SK-N-SH (cell line): ENCODE results near the gene OPCML. TPM values are rescaled to one million over a fixed set of nuclear protein-coding genes. Genes with fewer than 3 reads are reported as not detected.

Experiments
- CTCF ChIA-PET: fragments of 300-600, 350-600 bp; formaldehyde crosslinking; extraction: SDS; loops from one replicate; lab custom pipeline; 2021; lab: Yijun Ruan, JAX
- POLR2A ChIA-PET: fragments of 350-600 bp; sonication (Branson Sonifier 250); formaldehyde crosslinking; extraction: SDS; loops from one replicate; lab custom pipeline; 2020; ENCODE audit warnings: antibody characterized with exemption, inconsistent platforms; lab: Yijun Ruan, JAX
- DNase-seq: peaks from one replicate; pipeline ENCODE4 v3.0.0; 2012
- H2AFZ ChIP-seq: fragments of 200-600 bp; sonication (generic); 2 replicates; pipeline ENCODE4 v1.8.1; 2016; ENCODE audit warnings: antibody characterized with exemption, mild to moderate bottlenecking, low read depth
- H3F3A ChIP-seq: fragments of 200-600 bp; sonication (generic); replicated peaks from 2 replicates; pipeline ENCODE3; 2016; ENCODE audit warnings: antibody characterized with exemption, mild to moderate bottlenecking; ENCODE audit not compliant: insufficient read depth
- H3K27ac ChIP-seq, 2 experiments: fragments of 200-500 bp in 1 of 2; fragments of 200-600 bp in 1 of 2; sonication (Bioruptor generic) in 1 of 2; sonication (generic), shearing (Covaris generic) in 1 of 2; 2 replicates each; pipeline versions ENCODE4 v1.5.1 to v1.6.1; 2014 to 2016; ENCODE audit warnings: low read depth in 2 of 2, inconsistent platforms in 1 of 2, low read length in 1 of 2, mild to moderate bottlenecking in 1 of 2, mixed read lengths in 1 of 2
- H3K27me3 ChIP-seq: fragments of 200-600 bp; sonication (generic), shearing (Covaris generic); 2 replicates; pipeline ENCODE4 v1.6.1; 2016; ENCODE audit warnings: mixed run types; ENCODE audit not compliant: insufficient read depth
- H3K36me3 ChIP-seq, 2 experiments: fragments of 200-500 bp in 1 of 2; fragments of 200-600 bp in 1 of 2; sonication (Bioruptor generic) in 1 of 2; sonication (generic) in 1 of 2; replicated peaks in 1 of 2; 2 replicates each; pipeline versions ENCODE3 to v1.5.1; 2014 to 2016; ENCODE audit warnings: low read length in 1 of 2, mild to moderate bottlenecking in 1 of 2; ENCODE audit not compliant: insufficient read depth in 2 of 2, control insufficient read depth in 1 of 2
- H3K4me1 ChIP-seq, 2 experiments: fragments of 200-500 bp in 1 of 2; fragments of 200-600 bp in 1 of 2; sonication (Bioruptor generic) in 1 of 2; sonication (generic), shearing (Covaris generic) in 1 of 2; 2 replicates each; pipeline versions ENCODE4 v1.5.1 to v1.6.1; 2014 to 2016; ENCODE audit warnings: low read depth in 1 of 2, low read length in 1 of 2, mixed run types in 1 of 2; ENCODE audit not compliant: insufficient read depth in 2 of 2, control insufficient read depth in 1 of 2
- H3K4me2 ChIP-seq: fragments of 200-600 bp; sonication (generic), shearing (Covaris generic); 2 replicates; pipeline ENCODE4 v1.6.1; 2017; ENCODE audit warnings: mixed run types
- H3K4me3 ChIP-seq, 2 experiments: fragments of 200-500 bp in 1 of 2; fragments of 200-600 bp in 1 of 2; sonication (Bioruptor generic) in 1 of 2; sonication (generic), shearing (Covaris generic) in 1 of 2; 2 replicates each; pipeline versions ENCODE4 v1.5.1 to v1.8.1; 2014 to 2016; ENCODE audit warnings: low read depth in 2 of 2, inconsistent platforms in 1 of 2, low read length in 1 of 2, mild to moderate bottlenecking in 1 of 2, mixed read lengths in 1 of 2, moderate library complexity in 1 of 2
- H3K79me2 ChIP-seq: fragments of 200-600 bp; sonication (generic); 2 replicates; pipeline ENCODE4 v1.8.1; 2017; ENCODE audit warnings: mild to moderate bottlenecking; ENCODE audit not compliant: insufficient read depth
- H3K9ac ChIP-seq: fragments of 200-600 bp; sonication (generic); 2 replicates; pipeline ENCODE4 v1.6.1; 2017; ENCODE audit warnings: mixed run types
- H3K9me2 ChIP-seq: fragments of 200-600 bp; sonication (generic); 2 replicates; pipeline ENCODE4 v1.6.1; 2017; ENCODE audit warnings: mixed run types
- H3K9me3 ChIP-seq: fragments of 200-600 bp; sonication (generic); 2 replicates; pipeline ENCODE4 v1.6.1; 2017; ENCODE audit warnings: mixed run types, mild to moderate bottlenecking, moderate library complexity
- H4K20me1 ChIP-seq: fragments of 200-600 bp; sonication (generic); 2 replicates; pipeline ENCODE4 v1.6.1; 2017; ENCODE audit warnings: mild to moderate bottlenecking, mixed run types; ENCODE audit not compliant: insufficient read depth
- ELF1 ChIP-seq: IDR thresholded peaks from 2 replicates; pipeline ENCODE4 v1.4.0; 2012
- EZH2phosphoT487 ChIP-seq: fragments of 200-600 bp; sonication (generic); IDR thresholded peaks from 2 replicates; pipeline ENCODE4 v1.6.1; 2017; ENCODE audit warnings: low read depth, mixed run types, mild to moderate bottlenecking, antibody characterized with exemption, moderate library complexity, borderline replicate concordance
- FOXJ3 ChIP-seq: sonication (generic); formaldehyde crosslinking; IDR thresholded peaks from 2 replicates; pipeline ENCODE4 v1.5.1; 2020; ENCODE audit warnings: mild to moderate bottlenecking, missing genetic modification reagents
- FOXM1 ChIP-seq: IDR thresholded peaks from 2 replicates; pipeline ENCODE4 v1.4.0; 2012; ENCODE audit warnings: low read depth, mild to moderate bottlenecking
- GATA2 ChIP-seq: sonication (generic); formaldehyde crosslinking; IDR thresholded peaks from 2 replicates; pipeline ENCODE4 v1.5.0; 2020; ENCODE audit warnings: mild to moderate bottlenecking, missing genetic modification reagents
- JUND ChIP-seq: IDR thresholded peaks from 2 replicates; pipeline ENCODE4 v1.4.0; 2012
- MXI1 ChIP-seq: IDR thresholded peaks from 2 replicates; pipeline ENCODE4 v1.6.1; 2012; ENCODE audit warnings: mild to moderate bottlenecking, low read depth, low read length, improper control_type of control experiment
- NFIC ChIP-seq: IDR thresholded peaks from 2 replicates; pipeline ENCODE4 v1.4.0; 2012; ENCODE audit warnings: borderline replicate concordance
- NRF1 ChIP-seq: IDR thresholded peaks from 2 replicates; pipeline ENCODE4 v1.6.1; 2012; ENCODE audit warnings: low read depth, mild to moderate bottlenecking, low read length
- PBX3 ChIP-seq: IDR thresholded peaks from 2 replicates; pipeline ENCODE4; 2012
- POLR2AphosphoS5 ChIP-seq: IDR thresholded peaks from 2 replicates; pipeline ENCODE4 v1.6.1; 2012; ENCODE audit warnings: low read depth, low read length
- RFX5 ChIP-seq: IDR thresholded peaks from 2 replicates; pipeline ENCODE4 v1.6.1; 2012; ENCODE audit warnings: mild to moderate bottlenecking, improper control_type of control experiment, low read length
- TAF1 ChIP-seq: IDR thresholded peaks from 2 replicates; pipeline ENCODE4 v1.6.1; 2012; ENCODE audit warnings: low read depth, mild to moderate bottlenecking, low read length, moderate library complexity, borderline replicate concordance
- TEAD4 ChIP-seq: IDR thresholded peaks from 2 replicates; pipeline ENCODE4 v1.4.0; 2012; ENCODE audit warnings: mild to moderate bottlenecking, borderline replicate concordance; ENCODE audit not compliant: insufficient read depth
- USF1 ChIP-seq: IDR thresholded peaks from 2 replicates; pipeline ENCODE4 v1.4.0; 2012; ENCODE audit warnings: low read depth, borderline replicate concordance
- YY1 ChIP-seq: IDR thresholded peaks from 2 replicates; pipeline ENCODE4 v1.4.0; 2012; ENCODE audit warnings: low read depth, mild to moderate bottlenecking
- WGBS: methylation state at CpG from one replicate; pipeline ENCODE4 v1.1.6; 2017; ENCODE audit warnings: low lambda C conversion rate; 5-methylcytosine and 5-hydroxymethylcytosine counted together
- polyA plus RNA-seq, 3 experiments: library from polyadenylated mRNA; depleted of rRNA; stranded (reverse); fragments of >200 nt; gene quantifications; 2 replicates each; pipeline ENCODE4 v1.2.3, GENCODE V29; 2012
- TF ChIP-seq, protein P1 (sequence below): IDR thresholded peaks from 2 replicates; pipeline ENCODE4 v1.4.0; 2012; ENCODE audit warnings: low read depth
- TF ChIP-seq, protein P2 (sequence below): fragments of 200-600 bp; sonication (generic); IDR thresholded peaks from 2 replicates; pipeline ENCODE4 v1.6.1; 2017; ENCODE audit warnings: antibody characterized with exemption, mild to moderate bottlenecking, moderate library complexity
- TF ChIP-seq, protein P3 (sequence below): fragments of 150-350 bp; IDR thresholded peaks from 2 replicates; pipeline ENCODE4 v1.6.1; 2017; ENCODE audit warnings: antibody characterized with exemption, low read length, low read depth, borderline replicate concordance
- TF ChIP-seq, protein P4 (sequence below): IDR thresholded peaks from 2 replicates; pipeline ENCODE4 v1.6.1; 2012; ENCODE audit warnings: mild to moderate bottlenecking, low read depth, low read length, moderate library complexity

OPCML gene
- polyA plus RNA-seq, 1 of the 3 experiments (the other 2 are of a cell fraction), result not detected

- no peak for DNase-seq
- H3K9ac ChIP-seq, result no peak overlapping the region
- no peaks in the 10 kb centered on the region for H3K9me2 ChIP-seq
- ChIA-PET POLR2A (no interaction called here), CTCF (no interaction called here)
- no peaks in the 10 kb centered on the region for H3K36me3 ChIP-seq
- H3K27ac ChIP-seq, result no peak overlapping the region
- H3K4me2 ChIP-seq, result no peak overlapping the region
- no peaks in the 10 kb centered on the region for H4K20me1 ChIP-seq
- no peak for TF ChIP-seq ELF1
- TF ChIP-seq, protein P1, sequence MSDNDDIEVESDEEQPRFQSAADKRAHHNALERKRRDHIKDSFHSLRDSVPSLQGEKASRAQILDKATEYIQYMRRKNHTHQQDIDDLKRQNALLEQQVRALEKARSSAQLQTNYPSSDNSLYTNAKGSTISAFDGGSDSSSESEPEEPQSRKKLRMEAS, result no peak
- TF ChIP-seq TAF1, result no peak
- TF ChIP-seq, protein P2, sequence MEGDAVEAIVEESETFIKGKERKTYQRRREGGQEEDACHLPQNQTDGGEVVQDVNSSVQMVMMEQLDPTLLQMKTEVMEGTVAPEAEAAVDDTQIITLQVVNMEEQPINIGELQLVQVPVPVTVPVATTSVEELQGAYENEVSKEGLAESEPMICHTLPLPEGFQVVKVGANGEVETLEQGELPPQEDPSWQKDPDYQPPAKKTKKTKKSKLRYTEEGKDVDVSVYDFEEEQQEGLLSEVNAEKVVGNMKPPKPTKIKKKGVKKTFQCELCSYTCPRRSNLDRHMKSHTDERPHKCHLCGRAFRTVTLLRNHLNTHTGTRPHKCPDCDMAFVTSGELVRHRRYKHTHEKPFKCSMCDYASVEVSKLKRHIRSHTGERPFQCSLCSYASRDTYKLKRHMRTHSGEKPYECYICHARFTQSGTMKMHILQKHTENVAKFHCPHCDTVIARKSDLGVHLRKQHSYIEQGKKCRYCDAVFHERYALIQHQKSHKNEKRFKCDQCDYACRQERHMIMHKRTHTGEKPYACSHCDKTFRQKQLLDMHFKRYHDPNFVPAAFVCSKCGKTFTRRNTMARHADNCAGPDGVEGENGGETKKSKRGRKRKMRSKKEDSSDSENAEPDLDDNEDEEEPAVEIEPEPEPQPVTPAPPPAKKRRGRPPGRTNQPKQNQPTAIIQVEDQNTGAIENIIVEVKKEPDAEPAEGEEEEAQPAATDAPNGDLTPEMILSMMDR, result no peak
- no peak for TF ChIP-seq USF1
- TF ChIP-seq NFIC, result no peak
- TF ChIP-seq NRF1, result no peak
- no peak for TF ChIP-seq PBX3
- no peak for TF ChIP-seq POLR2AphosphoS5
- no peak for TF ChIP-seq MXI1
- TF ChIP-seq JUND, result no peak
- no peak for TF ChIP-seq TEAD4
- TF ChIP-seq, protein P3, sequence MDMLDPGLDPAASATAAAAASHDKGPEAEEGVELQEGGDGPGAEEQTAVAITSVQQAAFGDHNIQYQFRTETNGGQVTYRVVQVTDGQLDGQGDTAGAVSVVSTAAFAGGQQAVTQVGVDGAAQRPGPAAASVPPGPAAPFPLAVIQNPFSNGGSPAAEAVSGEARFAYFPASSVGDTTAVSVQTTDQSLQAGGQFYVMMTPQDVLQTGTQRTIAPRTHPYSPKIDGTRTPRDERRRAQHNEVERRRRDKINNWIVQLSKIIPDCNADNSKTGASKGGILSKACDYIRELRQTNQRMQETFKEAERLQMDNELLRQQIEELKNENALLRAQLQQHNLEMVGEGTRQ, result no peak
- no peak for TF ChIP-seq FOXJ3 (CRISPR knock-in tag)
- no peak for TF ChIP-seq FOXM1
- no peak for TF ChIP-seq YY1
- no peak for TF ChIP-seq GATA2 (CRISPR knock-in tag)
- TF ChIP-seq RFX5, result no peak
- no peak for TF ChIP-seq EZH2phosphoT487
- TF ChIP-seq, protein P4, sequence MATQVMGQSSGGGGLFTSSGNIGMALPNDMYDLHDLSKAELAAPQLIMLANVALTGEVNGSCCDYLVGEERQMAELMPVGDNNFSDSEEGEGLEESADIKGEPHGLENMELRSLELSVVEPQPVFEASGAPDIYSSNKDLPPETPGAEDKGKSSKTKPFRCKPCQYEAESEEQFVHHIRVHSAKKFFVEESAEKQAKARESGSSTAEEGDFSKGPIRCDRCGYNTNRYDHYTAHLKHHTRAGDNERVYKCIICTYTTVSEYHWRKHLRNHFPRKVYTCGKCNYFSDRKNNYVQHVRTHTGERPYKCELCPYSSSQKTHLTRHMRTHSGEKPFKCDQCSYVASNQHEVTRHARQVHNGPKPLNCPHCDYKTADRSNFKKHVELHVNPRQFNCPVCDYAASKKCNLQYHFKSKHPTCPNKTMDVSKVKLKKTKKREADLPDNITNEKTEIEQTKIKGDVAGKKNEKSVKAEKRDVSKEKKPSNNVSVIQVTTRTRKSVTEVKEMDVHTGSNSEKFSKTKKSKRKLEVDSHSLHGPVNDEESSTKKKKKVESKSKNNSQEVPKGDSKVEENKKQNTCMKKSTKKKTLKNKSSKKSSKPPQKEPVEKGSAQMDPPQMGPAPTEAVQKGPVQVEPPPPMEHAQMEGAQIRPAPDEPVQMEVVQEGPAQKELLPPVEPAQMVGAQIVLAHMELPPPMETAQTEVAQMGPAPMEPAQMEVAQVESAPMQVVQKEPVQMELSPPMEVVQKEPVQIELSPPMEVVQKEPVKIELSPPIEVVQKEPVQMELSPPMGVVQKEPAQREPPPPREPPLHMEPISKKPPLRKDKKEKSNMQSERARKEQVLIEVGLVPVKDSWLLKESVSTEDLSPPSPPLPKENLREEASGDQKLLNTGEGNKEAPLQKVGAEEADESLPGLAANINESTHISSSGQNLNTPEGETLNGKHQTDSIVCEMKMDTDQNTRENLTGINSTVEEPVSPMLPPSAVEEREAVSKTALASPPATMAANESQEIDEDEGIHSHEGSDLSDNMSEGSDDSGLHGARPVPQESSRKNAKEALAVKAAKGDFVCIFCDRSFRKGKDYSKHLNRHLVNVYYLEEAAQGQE, result no peak
- H3K4me3 ChIP-seq, result no peak overlapping the region
- no peaks in the 10 kb centered on the region for H3K9me3 ChIP-seq
- no peaks in the 10 kb centered on the region for H3F3A ChIP-seq
- no peak overlapping the region for H2AFZ ChIP-seq
- H3K79me2 ChIP-seq, result no peaks in the 10 kb centered on the region
- peaks cover 0 to 4% of the 10 kb centered on the region in 2 experiments; a peak in 2 of 4 replicates for H3K4me1 ChIP-seq
- no peaks in the 10 kb centered on the region for H3K27me3 ChIP-seq
- WGBS, result 21% methylated on average over 1 of the region's 2 CpGs
Measured at GRCh38 chr11:132831272-132831671, 701.0 kb downstream of the OPCML start.
